C1 segment of cervical spinal cord (tissue), 14 donors: ENCODE data around the gene TBC1D9B.

ENCODE experiments used
- DNase-seq, 14 donors: peaks; one replicate each; lab custom pipeline; 2025; lab: John Stamatoyannopoulos, UW

TBC1D9B gene

DNA sequence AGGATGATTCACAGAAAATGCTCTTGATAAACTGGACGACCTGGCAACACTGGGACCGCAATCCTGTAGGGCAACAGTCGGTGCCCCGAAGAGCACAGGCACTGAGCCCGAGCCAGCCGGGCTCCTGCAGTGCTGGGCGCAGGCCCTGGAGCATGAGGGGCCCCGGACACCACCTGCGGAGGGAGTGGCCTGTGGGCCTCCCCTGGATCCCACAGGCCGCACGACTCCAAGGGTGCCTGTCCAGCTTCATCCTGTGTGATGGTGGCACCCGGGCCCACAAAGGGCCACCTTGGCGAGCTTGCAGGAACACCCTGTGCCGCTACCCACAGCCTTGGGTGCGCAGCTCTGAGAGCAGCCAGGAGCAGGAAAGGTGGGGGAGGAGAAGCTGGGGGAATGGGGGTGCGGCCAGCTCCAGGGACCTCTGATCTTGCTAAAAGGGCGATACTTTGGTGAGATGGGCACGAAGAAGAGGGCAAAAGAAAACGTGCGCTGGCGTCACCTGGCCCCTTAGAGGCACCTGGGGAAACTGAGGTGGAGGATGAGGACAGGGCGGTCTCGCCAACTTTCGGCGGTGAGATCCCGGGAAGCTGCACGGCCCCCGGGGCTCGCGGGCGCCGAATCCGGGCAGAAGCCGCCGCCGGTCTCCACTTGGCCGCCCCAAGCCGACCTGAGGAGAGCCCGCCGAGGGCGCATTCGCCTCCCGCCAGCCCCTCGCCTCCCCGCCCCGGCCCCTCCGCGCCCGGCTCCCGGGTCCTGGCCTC lies 722 bp downstream of the TBC1D9B start:
- peak in 3 of 14 donors; percentile 6 to 62 (median 30) for DNase-seq

- no peak for DNase-seq
Measured at GRCh38 chr5:179906294-179906794, 1.4 kb downstream of the TBC1D9B start.

DNA sequence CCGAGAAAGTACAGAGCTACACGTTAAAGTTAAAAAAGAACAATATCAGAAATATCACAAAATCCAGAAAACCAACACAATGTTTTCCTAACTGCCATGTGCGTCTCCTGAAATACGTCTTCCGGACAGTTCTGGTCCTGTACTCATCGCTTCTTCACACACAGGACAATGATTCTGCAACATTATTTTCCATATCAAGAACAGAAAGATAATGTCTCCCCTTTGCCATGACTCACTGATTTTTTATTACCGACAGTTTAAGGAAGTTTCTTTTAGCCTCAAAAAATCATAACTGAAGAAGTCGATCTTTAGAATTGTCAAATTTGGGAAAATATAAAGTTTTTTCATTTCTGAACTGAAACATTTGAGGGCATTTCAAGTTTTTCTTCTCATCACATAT lies 2.5 kb downstream of the TBC1D9B start:
- no peak for DNase-seq

- DNase-seq = no peak
Measured at GRCh38 chr5:179904463-179905160, 3.1 kb downstream of the TBC1D9B start.

GRCh38 chr5:179902763-179903158 lies 4.9 kb downstream of the TBC1D9B start:
- no peak for DNase-seq

DNA sequence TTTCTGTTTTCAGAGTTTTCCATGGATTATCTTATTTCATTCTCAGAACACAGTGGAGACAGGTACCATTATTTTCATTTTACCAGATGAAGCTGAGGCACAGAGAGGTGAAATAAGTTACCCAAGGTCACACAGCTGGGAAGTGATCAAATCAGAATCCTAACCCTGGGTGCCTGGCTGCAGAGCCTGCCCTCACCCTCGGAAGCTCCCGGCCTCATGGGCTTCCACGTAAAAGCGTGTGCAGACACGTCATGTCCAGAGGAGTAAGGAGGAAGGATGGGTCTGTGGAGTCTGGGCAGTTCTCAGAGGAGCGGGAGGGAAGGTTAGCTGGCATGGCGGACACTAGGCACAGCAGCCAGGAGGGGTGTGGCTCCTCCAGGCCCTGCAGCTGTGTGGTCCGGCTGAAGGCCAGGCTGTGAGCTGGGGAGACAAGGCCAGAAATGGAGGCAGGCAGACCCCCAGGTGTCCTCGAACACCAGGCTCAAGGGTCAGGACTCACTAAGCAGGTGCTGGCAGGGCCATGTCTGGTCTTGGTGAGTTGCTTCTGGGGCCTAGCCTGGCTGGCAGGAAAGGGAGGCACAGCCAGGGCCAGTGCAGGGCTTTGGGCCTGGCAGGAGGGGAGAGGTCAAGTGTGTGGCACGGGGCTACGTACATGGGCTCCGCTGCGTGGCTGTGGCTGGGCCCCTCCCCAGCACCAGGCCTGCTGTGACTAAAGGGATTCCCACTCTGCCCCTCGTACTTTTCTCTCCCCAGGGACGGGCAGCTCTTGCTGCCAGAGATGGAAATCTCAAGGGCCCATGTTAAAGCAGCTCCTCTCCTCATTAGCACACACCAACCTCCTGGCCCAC lies 5.6 kb downstream of the TBC1D9B start:
- no peak for DNase-seq

DNA sequence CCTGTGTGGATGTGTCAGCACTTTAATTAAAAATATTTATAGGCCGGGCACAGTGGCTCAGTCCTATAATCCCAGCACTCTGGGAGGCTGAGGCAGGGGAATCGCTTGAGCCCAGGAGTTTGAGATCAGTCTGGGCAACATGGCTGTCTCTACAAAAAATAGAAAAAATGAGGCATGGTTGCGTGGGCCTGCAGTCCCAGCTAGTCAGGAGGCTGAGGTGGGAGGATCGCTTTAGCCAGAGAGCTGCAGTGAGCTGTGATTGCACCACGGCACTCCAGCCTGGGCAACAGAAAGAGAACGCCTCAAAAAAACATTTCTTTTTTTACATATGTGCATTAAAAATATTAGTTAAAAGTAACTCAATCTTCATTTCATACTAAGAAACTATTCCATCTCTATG lies 6.2 kb downstream of the TBC1D9B start:
- no peak for DNase-seq

DNA sequence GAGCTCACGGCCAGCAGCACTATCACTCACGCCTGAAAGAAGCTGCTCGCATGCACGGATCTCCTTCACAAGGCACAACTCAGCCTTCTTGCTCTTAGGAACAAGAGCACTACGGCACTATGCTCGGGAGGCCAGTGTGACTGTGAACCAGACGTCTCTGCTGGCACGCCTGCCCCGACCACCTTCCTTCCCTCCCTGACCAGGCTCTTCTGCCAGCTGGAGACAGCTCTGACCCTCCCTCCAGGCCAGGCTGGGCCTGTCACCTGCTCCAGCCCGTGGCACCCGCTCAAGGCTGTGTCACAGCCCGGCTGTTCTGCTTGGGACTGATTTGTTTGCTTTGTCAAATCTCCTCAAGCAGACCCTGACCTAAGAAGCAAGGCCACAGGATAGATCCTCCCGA lies 7.0 kb downstream of the TBC1D9B start:
- DNase-seq = peak in 9 of 14 donors; percentile 6 to 87 (median 38)

DNA sequence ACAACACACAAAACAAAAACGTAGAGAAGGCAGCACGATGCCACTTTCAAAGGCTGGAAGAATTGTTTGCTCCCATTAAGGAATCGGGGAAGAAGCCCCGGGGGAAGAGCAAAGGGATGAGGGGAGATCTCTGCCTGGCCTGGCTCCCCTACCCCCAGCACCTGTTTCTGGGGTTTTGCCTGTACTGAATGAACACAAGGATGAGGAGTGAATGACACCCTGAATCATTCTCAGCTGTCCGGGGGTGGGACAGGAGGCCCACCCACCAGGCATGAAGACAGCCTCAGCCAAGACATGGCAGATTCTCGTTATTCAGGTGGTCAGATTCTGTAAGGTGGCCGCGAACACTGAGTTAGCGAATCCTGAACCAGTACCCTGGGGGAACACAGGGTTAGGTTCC lies 7.5 kb downstream of the TBC1D9B start:
- DNase-seq = no peak

GRCh38 chr5:179895861-179896260 lies 11.8 kb downstream of the TBC1D9B start:
- no peak for DNase-seq

DNA sequence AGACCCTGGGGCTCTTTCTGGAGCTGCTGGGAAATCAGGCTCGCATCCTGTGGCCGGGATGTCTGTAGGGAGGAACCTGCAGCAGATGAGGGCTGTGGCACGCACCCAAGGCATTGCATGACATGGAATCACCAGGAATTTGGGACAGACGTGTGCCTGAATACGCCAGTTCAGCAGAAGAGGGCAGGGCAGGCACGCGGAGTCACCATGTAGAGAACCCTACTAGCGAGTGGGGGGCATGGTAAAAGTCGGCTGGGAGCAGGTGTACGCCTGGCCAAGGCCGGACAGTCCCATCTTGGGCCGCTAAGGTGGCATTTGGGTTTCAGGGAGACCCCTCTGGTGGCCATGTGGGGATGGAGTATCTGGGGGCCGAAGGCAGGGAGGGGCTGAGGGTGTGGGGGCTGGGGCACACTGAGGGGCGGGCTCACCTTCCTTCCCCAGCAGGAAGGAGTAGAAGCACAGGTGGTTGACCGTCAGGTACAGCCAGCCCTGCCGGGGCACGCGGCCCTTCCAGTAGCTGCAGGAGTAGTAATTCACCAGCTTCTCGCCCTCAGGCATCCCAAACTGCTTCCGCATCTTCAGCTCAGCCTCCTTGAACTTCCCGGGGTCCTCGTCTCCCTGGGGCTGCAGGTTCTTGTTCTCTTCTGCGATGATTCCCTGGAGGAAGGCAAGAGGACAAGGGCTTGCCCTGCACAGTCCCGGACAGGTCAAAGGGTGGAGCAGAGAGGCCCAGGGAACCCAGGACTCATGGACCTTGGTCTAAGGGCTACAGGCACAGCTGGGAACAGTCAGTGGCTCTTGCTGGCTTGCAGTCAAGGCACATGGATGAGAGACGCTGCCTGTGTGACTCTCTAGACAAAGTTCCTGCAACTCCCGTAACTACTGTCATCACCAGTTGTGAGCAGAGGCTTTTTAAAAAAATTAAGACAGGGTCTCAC lies 13.5 kb downstream of the TBC1D9B start:
- DNase-seq = peak in 1 of 14 donors; percentile 47

DNA sequence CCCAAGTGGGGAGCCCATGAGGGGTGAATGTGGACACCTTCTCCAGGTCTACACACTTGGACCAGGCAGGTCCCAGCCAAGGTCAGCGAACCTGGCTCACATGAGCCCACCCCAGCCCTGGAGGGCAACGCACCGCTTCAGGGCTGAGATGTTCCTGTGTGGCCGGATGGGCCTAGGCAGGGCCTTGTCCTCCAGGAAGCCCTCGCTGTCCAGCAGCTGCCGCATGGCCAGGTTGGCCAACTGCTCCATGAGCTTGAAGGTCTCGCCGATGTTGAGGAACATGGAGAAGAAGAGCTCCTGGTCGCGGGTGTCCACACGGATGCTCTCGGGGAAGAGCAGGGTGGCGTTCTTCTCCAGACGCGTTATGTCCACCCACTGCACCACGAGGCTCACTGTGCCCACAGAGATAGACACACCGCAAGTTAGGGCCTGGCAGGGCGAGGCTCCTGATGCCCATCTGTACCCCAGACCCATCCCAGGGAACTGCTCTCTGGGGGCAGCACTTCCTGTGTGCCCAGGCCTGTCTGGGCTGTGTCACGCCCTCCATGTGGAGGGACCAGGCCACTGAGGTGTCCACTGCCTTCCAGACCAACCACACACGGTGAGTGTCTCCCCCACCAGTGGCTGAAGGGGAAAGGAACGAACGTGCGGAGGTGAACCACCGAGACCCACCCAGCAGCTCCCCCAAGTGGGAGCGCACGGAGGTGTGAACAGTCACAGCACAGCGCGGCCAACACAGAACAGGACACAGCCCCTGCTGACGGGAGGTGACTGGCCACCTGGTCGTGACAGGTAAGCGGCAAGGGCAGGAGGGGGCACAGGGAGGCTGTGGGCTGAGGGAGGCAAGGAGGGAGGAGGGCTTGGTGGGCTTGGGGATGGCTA lies 14.4 kb downstream of the TBC1D9B start:
- DNase-seq = no peak

DNA sequence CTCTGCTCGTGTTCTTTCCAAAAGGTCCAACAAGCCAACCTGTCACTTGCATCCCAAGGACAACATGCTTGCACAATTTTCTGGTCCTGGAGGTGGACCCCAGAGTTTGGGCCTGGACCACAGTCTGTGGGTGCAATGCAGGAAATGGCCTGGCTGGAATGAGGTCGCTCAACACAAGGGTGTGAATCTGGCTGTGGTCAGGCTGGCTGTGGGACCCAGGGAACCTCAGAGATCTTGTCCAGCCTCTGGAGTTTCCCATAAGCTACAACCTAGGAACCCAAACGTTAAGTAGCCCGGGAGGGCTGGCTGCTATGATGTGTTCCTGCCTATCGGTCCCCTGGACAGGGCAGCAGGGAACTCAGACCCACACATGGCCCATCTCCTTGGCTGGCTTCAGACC lies 15.4 kb downstream of the TBC1D9B start:
- no peak for DNase-seq

DNA sequence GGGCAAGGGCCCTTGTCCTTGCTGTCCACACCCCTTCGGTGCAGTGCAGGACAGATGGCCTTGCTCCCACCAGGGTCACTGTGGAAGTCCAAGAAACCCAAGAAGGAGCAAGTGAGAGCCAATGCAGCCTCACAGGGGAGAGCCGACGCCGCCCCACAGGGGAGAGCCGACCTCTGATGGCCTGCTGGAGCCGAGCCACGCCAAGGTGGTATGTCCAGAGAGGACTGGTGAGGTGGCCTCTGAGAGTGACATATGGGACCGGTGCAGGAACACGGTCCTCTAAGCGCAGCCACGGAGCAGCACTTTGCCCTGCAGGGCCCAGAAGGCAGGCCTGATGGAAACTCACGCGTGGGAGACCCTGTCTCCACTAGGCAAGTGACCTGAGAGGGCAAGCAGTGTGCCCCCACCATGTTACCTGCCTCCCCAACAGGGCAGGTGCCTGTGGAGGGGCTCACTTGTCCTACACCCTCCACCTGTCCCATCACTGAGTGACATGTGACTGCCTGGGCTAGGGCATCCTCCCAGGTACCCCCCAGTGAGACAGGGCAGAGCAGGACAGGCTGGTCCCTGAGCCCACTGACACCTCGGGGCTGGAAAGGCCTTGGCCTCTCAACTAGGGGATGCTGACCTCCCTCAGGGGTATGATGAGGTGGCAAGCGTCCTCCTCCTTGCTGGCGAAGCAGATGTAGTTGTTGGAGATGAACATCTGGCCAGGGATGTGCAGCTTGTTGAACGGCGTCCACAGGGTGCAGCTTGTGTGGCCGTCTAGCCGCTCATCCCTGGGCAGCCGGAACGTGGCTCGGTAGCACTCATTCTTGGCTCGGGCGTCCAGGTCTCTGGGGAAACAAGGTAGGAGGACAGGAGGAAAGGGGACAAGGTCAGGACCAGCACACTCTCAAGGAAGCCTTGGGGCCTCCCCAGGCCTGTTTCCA lies 16.7 kb downstream of the TBC1D9B start:
- DNase-seq = no peak

DNA sequence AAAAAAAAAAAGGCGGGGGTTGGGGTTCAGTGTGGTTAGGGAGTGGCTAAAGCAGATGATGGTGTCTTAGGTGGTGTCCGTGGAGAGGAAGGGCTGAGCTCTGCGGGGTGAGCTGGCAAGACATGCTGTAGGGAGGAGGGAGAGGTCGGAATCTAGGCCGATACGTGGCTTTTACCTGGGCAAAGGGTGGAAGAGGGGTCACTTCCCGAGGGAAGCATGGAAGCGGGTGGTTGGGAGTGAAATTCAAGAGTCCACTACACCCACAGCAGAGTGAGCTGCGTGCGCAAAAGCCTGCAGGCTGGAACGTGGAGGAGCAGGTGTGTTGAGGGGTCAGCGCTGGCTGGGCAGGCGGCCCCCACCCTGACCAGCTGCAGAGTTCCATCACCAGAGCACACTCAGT lies 17.8 kb downstream of the TBC1D9B start:
- DNase-seq = no peak

DNA sequence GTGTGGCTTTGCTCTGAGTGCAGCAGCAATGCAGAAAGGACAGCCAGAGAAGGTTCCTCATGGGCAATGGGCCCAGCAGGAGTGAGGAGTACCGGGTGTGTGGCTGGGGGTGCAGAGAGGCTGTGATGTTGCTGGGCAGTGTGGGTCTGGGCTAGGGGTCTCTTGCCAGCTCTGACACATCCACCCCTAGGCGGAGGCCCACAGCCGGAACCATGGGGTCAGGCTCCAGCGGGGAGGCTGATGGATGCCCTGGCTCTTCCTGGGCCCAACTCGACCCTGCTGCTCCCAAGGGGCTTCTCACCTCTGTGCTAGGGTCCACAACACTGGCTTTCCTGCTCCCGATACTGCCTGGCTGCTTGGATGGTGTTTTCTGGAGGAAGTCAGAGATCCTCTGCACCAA lies 19.9 kb downstream of the TBC1D9B start:
- no peak for DNase-seq

DNA sequence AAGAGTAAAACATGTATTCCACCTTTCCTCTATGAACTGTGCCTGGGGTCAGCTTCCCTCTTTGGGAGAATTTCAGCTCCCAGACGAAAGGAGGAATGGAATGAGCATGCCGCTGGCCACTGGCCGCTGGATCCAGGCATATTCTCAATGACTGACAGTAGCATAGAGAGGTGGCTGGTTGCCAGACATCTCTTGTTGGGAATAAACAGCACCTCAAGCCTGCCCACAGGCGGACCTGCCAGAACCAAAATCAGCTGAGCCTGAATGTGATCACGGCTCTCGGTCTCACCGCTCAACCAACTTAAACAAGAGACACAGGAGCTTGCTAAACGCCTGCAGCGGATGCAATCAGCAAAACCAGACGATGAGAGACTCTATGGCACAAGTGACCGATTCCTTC lies 20.6 kb downstream of the TBC1D9B start:
- DNase-seq = no peak

DNA sequence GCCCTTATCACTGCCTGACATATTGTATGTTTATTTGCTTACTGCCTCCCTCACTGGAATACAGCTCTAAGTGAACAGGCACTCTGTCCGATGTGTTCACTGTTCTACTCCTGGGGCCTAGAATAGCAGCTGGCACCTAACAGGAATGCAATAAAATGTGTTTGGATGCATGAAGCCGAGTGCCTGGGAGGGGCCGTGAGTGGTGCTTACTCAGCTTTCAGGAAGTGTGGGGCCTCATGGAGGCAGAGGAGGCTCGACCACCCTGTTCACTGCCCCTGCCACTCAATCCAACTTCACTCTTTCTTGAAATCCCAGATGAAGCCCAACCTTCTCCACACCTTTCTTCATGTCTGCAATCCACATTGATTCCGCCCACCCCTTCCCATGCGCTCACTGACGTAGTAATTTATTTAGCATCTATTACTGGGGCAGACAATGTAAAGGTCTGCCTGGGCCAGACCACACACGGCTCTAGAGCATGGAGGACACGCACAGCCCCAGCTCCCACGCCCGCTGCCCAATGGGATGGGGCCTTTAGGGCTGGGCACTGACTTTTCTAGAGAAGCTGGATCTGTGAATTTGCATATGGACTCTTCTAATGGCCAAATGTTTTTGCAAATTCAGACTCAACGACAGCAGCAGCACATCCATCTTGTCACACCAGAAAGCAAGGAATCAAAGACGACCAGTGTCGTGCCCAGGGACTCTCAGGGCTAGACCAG lies 21.3 kb downstream of the TBC1D9B start:
- DNase-seq = no peak
